Neural crest cell (in vitro differentiated cells): ENCODE measurements around the gene RFC1. TPM values are rescaled to one million over a fixed set of nuclear protein-coding genes. Genes with fewer than 3 reads are reported as not detected.

Experiments
- DNase-seq: peaks from one replicate; pipeline ENCODE4 v3.0.0; 2021; ENCODE audit warnings: low read depth, mixed read lengths, low spot score
- H3K27ac Mint-ChIP-seq: one replicate; pipeline ENCODE4 v1.8.0; 2021; ENCODE audit warnings: mild to moderate bottlenecking, mixed read lengths; ENCODE audit not compliant: unreplicated experiment
- H3K27me3 Mint-ChIP-seq: 2 replicates; pipeline ENCODE4 v1.8.0; 2021; ENCODE audit warnings: low read depth, mild to moderate bottlenecking, mixed read lengths
- H3K36me3 Mint-ChIP-seq: 2 replicates; pipeline ENCODE4 v1.8.0; 2021; ENCODE audit warnings: low read depth, mild to moderate bottlenecking, mixed read lengths
- H3K4me1 Mint-ChIP-seq: 2 replicates; pipeline ENCODE4 v1.8.0; 2021; ENCODE audit warnings: mixed read lengths
- H3K4me3 Mint-ChIP-seq: one replicate; pipeline ENCODE4 v1.8.0; 2021; ENCODE audit warnings: mild to moderate bottlenecking, mixed read lengths
- H3K9me3 Mint-ChIP-seq: 2 replicates; pipeline ENCODE4 v1.8.0; 2021; ENCODE audit warnings: mixed read lengths
- CTCF ChIP-seq: fragments of 200-600 bp; sonication (generic); conservative IDR thresholded peaks from 2 replicates; pipeline ENCODE4 v1.5.0; 2021; ENCODE audit warnings: antibody characterized with exemption, mild to moderate bottlenecking
- total RNA-seq: library from RNA; stranded (reverse); gene quantifications from 2 replicates; pipeline ENCODE4 v1.2.1, GENCODE V29; 2021

The RFC1 gene
- total RNA-seq, 1 donor from 2014 or later = 69.3 TPM

DNA sequence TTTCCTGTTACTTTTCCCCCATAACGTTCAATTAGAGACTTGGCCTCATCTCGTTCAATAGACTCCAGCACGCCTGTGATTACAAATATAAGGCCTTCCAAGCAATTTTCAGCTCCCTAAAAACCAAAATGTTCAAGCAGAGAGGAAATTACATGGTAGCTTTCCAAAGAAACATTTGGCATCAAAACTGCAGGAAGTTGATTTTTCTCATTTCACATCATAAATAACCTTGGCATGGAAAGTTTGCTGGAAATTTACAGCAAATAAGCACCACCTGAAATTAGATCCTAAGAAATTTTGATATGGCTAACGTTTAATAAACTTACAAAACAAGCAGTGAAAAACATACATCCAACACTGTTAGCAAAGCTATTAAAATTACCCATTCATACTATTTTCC is 53.3 kb downstream of the RFC1 start:
- Mint-ChIP-seq H3K27me3 (no peaks in the 10 kb centered on the region), H3K27ac (no peak overlapping the region), H3K9me3 (no peaks in the 10 kb centered on the region), H3K4me1 (no peaks in the 10 kb centered on the region), H3K36me3 (peaks cover 14% of the 10 kb centered on the region), H3K4me3 (no peak overlapping the region)
- no peak for TF ChIP-seq CTCF
- no peak for DNase-seq

DNA sequence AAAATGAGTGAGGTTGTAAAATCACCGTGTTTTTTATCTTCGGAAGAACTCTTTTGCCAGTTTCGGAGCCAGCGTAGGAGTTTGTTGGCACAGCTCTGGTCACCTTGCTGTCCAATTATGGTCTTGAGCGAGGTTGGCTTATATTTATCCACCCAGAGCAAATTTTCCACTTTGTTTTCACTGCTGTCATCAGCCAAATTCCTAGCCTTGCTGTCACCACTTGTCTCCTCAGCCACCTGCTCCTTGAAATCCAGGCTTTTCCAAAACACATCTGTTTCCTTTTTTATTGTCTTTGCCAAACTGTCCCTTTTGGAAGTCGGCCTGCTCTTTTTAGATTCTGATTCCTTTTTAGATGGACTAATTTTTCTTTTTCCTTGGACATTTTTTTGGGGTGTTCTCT is 57.6 kb downstream of the RFC1 start:
- Mint-ChIP-seq H3K4me1 (no peaks in the 10 kb centered on the region), H3K4me3 (no peak overlapping the region), H3K27ac (no peak overlapping the region), H3K27me3 (no peaks in the 10 kb centered on the region), H3K9me3 (no peaks in the 10 kb centered on the region), H3K36me3 (peaks cover 14% of the 10 kb centered on the region)
- TF ChIP-seq CTCF = no peak
- no peak for DNase-seq

DNA sequence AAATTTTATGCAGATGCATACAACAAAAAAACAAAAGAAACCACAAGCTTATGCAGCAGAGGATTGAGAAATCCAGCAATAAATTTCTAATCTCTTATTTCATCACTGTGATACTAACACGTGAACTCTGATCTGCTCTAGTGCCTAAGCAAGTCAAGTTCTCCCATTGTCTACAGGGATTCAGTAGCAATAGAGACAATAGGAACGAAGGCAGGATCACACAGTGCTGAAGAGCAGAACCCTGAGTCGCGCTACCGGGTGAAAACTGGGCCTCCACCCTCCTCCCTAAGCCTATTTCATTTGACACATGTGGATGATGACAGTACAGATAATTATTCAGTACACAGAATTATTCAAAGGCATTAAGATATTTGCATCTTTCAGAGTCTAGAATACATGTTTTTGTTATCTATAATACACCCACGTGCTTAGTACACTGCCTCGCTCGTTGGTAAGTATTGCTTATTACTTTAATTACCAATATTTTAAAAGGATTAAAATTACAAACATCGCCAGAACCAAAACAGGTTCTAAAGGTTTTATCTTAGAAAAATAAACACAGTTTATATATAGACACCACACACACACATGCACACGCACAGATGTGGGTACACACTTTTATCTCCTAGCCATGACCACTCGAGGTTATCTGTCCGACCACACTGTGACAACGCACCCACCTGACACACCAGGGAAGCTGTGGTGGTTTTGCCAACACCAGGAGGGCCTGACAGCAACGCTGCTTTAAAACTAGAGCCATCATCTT is 60.1 kb downstream of the RFC1 start:
- H3K4me3 Mint-ChIP-seq = no peak overlapping the region
- peaks cover 15% of the 10 kb centered on the region for H3K36me3 Mint-ChIP-seq
- no peaks in the 10 kb centered on the region for H3K4me1 Mint-ChIP-seq
- DNase-seq = no peak
- H3K27ac Mint-ChIP-seq = peak overlapping the region; percentile 86
- no peaks in the 10 kb centered on the region for H3K9me3 Mint-ChIP-seq
- TF ChIP-seq CTCF = no peak
- H3K27me3 Mint-ChIP-seq = no peaks in the 10 kb centered on the region

GRCh38 chr4:39304651-39305050 is 61.5 kb downstream of the RFC1 start:
- Mint-ChIP-seq H3K27ac (no peak overlapping the region), H3K4me1 (no peaks in the 10 kb centered on the region), H3K36me3 (peaks cover 18% of the 10 kb centered on the region), H3K9me3 (no peaks in the 10 kb centered on the region), H3K27me3 (no peaks in the 10 kb centered on the region), H3K4me3 (no peak overlapping the region)
- TF ChIP-seq CTCF = no peak
- no peak for DNase-seq

DNA sequence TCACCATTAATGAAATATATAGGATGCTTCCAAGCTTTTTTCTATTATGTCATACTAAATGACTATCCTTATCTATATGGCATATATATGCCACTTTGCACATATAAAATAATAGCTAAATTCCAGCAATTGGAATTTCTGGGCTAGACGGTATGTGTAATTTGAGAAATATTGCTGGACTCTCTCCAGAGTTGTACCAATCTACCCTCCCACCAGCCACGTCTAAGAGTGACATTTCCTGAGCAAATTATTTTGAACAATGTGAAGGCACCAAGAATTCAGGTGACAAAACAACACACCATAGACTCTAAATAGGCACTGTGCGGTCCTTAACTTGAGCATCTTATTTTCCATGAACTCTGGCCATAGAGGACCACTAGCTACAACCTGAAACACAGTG is 62.3 kb downstream of the RFC1 start:
- H3K27me3 Mint-ChIP-seq = no peaks in the 10 kb centered on the region
- H3K36me3 Mint-ChIP-seq = peaks cover 18% of the 10 kb centered on the region

More for the DNA sequence above, 62.3 kb downstream of the RFC1 start:
- H3K9me3 Mint-ChIP-seq = no peaks in the 10 kb centered on the region
- H3K27ac Mint-ChIP-seq = no peak overlapping the region
- no peak overlapping the region for H3K4me3 Mint-ChIP-seq
- no peaks in the 10 kb centered on the region for H3K4me1 Mint-ChIP-seq
- no peak for TF ChIP-seq CTCF
- no peak for DNase-seq
